Measurements from ENCODE around the gene KMT2D. TPM values are rescaled to one million over a fixed set of nuclear protein-coding genes. Genes with fewer than 3 reads are reported as not detected.

Gene KMT2D
- total RNA-seq, 4 donors from 2014 or later, result 36.0 to 99.0 (median 71.3) TPM

DNA sequence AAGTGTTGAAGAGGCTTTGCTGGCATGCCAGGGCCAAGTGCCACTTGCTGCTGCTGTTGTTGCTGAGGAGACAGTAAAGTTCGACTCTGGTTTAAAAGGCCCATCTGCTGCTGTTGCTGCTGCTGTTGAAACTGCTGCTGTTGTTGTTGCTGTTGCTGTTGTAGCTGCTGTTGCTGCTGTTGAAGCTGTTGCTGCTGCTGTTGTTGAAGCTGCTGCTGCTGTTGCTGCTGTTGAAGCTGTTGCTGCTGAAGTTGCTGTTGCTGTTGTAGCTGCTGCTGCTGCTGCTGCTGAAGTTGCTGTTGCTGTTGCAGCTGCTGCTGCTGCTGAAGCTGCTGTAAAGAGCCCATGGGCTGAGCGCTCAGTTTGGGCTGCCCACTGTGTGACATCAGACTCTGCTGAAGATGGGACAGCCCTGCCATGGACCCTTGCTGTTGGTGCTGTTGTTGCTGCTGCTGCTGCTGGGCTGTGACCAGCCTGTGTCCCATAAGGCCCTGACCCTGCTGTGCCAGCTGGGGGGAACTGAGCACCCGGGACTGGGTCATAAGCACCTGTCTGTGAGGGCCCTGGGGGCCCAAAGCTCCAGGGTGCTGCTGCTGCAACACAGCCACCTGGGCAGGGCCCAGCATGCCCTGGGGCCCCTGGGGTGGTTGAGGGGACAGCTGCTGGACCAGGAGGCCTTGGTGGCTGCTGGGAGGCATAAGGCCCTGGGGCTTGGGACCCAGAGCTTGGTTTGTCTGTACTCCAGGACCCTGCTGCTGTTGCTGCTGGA lies 27.7 kb downstream of the KMT2D start:
- Histone ChIP-seq H3K4me1 (no peaks in the 10 kb centered on the region), H3K27me3 (no peaks in the 10 kb centered on the region), H3K4me3 (no peak overlapping the region), H3K9me3 (no peaks in the 10 kb centered on the region), H3K36me3 (peaks cover 0 to 81% of the 10 kb centered on the region in 2 donors), H3K27ac (no peak overlapping the region)
- no peak for ATAC-seq
- intact Hi-C loops (cut with DNase I; ENCODE audit: low total_unique reads) (no loop called here), in situ Hi-C loops (cut with MboI; ENCODE audit: low sequenced_read_pairs in 4 of 4) (no loop called here)
- DNase-seq, result no peak
- no peak for TF ChIP-seq POLR2A (IDR thresholded peaks at IDR 0.05)
- TF ChIP-seq, protein P1, sequence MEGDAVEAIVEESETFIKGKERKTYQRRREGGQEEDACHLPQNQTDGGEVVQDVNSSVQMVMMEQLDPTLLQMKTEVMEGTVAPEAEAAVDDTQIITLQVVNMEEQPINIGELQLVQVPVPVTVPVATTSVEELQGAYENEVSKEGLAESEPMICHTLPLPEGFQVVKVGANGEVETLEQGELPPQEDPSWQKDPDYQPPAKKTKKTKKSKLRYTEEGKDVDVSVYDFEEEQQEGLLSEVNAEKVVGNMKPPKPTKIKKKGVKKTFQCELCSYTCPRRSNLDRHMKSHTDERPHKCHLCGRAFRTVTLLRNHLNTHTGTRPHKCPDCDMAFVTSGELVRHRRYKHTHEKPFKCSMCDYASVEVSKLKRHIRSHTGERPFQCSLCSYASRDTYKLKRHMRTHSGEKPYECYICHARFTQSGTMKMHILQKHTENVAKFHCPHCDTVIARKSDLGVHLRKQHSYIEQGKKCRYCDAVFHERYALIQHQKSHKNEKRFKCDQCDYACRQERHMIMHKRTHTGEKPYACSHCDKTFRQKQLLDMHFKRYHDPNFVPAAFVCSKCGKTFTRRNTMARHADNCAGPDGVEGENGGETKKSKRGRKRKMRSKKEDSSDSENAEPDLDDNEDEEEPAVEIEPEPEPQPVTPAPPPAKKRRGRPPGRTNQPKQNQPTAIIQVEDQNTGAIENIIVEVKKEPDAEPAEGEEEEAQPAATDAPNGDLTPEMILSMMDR (IDR thresholded peaks at IDR 0.05 in 4 of 5, conservative IDR thresholded peaks at IDR 0.05 in 1 of 5), result no peak

DNA sequence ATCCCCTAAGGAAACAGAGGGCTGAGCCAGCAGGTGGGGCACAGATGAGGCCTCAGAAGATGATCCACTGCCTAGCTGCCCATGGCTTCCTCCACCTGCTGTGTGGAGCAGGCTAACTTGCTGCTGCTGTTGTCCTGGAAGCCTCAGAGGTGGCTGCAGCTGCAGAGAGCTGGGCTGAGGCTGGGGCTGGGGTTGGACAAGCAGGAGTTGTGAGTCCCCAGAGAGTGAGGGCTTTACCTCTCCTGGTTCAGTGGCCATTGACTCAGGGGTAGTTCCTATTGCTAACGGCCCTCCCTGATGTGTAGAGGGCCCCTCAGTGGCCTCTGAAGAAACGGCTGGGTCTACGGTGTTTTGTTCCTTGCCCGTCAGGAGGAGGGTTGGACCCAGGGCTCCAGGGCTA lies 28.3 kb downstream of the KMT2D start:
- intact Hi-C loops (cut with DNase I; ENCODE audit: low total_unique reads) (no loop called here), in situ Hi-C loops (cut with MboI; ENCODE audit: low sequenced_read_pairs in 4 of 4) (no loop called here)
- Histone ChIP-seq H3K27me3 (no peaks in the 10 kb centered on the region), H3K36me3 (peaks cover 0 to 81% of the 10 kb centered on the region in 2 donors), H3K27ac (no peak overlapping the region), H3K4me3 (no peak overlapping the region), H3K4me1 (no peaks in the 10 kb centered on the region), H3K9me3 (no peaks in the 10 kb centered on the region)
- ATAC-seq, result no peak
- no peak for TF ChIP-seq POLR2A (IDR thresholded peaks at IDR 0.05)
- DNase-seq, result no peak

DNA sequence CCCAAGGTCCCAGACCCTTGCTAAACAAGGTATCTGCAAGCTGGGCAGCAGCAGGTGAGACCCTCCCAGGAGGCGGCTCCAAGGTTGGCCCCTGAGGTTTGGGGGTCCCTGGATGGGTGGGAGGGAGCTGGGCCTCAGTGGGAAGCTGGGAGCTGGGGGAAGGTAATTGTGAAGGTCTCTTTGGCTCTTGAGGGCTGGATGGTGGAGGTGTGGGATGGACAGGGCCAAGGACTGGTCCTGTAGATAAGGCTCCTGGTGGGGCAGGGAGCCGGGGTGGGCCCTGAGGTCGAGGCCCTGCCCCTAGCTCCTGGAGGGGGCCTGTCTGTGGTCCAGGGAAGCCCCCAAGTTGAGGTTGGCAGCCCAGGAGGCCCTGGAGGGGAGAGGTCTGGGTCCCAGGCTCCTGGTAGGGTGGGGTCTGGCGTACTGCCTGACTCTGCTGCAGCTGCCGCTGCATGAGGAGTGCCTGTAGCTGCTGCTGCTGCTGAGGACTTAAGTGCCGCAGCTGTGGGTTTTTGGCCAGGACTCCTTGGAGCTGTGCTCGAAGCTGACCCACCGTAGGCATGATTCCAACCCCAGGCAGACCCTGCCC lies 28.9 kb downstream of the KMT2D start:
- Histone ChIP-seq H3K27ac (no peak overlapping the region), H3K36me3 (peaks cover 0 to 81% of the 10 kb centered on the region in 2 donors), H3K27me3 (no peaks in the 10 kb centered on the region), H3K9me3 (no peaks in the 10 kb centered on the region), H3K4me3 (no peak overlapping the region), H3K4me1 (no peaks in the 10 kb centered on the region)
- in situ Hi-C loops (cut with MboI; ENCODE audit: low sequenced_read_pairs in 4 of 4), result no loop called here
- intact Hi-C loops (cut with DNase I; ENCODE audit: low total_unique reads), result no loop called here
- TF ChIP-seq POLR2A (IDR thresholded peaks at IDR 0.05), result no peak
- TF ChIP-seq, protein P1 (IDR thresholded peaks at IDR 0.05 in 4 of 5, conservative IDR thresholded peaks at IDR 0.05 in 1 of 5), result no peak
- DNase-seq (no peak), ATAC-seq (no peak)

DNA sequence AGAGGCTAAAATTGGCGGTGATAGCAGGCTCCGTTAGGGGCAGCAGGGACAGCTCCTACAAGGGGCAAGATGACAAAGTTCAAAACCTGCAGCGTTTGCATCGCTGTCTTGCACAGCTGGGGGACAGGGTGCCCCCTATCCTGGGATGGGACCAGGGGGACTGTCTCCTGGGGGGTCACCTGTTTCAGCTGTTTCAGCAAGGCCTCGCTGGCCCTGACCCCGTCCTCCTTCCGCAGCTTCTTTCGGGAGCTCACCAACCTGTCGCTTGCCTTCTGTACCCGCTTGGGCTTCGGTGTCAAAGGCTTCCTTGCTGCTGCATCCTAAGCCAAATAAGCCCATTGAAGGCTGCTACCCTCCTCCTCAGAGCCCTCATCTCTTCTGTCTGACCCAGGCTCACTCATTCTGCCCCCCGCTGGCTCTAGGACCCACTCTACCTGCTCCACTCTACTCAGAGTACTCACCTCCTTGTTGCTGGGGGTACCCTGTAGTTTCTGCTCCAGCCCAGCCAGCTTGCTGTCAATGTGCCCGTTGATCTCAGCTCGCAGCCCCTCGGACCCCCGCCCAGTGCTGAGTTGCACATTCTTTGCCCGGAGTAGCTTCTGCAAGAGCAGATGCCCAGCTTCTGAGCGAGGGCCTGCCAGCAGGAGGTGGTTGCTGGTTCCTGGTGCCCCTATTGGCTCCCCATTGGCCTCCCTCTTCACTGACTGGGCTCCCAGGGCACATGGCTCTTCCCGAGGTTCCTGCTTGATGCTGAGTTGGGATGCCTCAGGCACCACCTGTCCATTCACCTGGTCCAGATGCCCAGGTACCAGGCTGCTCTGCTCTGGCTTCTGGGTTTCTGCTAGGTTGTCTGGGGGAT lies 29.7 kb downstream of the KMT2D start:
- no peak overlapping the region for H3K27ac ChIP-seq
- TF ChIP-seq, protein P1 (IDR thresholded peaks at IDR 0.05 in 4 of 5, conservative IDR thresholded peaks at IDR 0.05 in 1 of 5), result no peak
- no peak for TF ChIP-seq POLR2A (IDR thresholded peaks at IDR 0.05)

DNA sequence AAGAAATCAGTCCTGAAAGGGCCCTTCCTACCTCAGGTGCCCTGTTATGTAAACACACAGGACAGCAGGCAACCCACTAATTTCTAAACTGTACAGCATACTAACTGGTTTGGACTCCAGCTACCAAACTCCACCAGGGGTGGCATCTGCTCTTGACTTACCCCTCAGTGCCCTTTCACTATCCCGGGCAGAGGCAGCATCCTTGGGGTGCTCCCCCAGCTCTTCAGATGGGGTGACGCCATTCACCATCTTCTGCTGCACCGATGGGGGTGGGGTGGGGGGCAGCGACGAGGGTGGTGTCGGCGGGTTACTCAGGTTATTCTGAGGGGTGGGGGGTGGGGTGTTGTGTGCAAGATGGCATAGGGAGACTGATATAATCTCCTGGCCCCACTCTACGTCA lies 30.5 kb downstream of the KMT2D start:
- no peaks in the 10 kb centered on the region for H3K27me3 ChIP-seq
- intact Hi-C loops (cut with DNase I; ENCODE audit: low total_unique reads) (no loop called here), in situ Hi-C loops (cut with MboI; ENCODE audit: low sequenced_read_pairs in 4 of 4) (no loop called here)
- TF ChIP-seq, protein P1 (IDR thresholded peaks at IDR 0.05 in 4 of 5, conservative IDR thresholded peaks at IDR 0.05 in 1 of 5), result no peak
- TF ChIP-seq POLR2A (IDR thresholded peaks at IDR 0.05), result no peak
- ATAC-seq, result no peak
- H3K4me1 ChIP-seq, result no peaks in the 10 kb centered on the region
- no peak for DNase-seq
- H3K4me3 ChIP-seq, result no peak overlapping the region
- peaks cover 0 to 90% of the 10 kb centered on the region in 2 donors for H3K36me3 ChIP-seq
- H3K27ac ChIP-seq, result no peak overlapping the region
- H3K9me3 ChIP-seq, result no peaks in the 10 kb centered on the region

More for the DNA sequence above, 29.7 kb downstream of the KMT2D start:
- in situ Hi-C loops (cut with MboI; ENCODE audit: low sequenced_read_pairs in 4 of 4) (no loop called here), intact Hi-C loops (cut with DNase I; ENCODE audit: low total_unique reads) (no loop called here)
- H3K36me3 ChIP-seq, result peaks cover 0 to 85% of the 10 kb centered on the region in 2 donors
- no peaks in the 10 kb centered on the region for H3K27me3 ChIP-seq
- no peak overlapping the region for H3K4me3 ChIP-seq
- H3K9me3 ChIP-seq, result no peaks in the 10 kb centered on the region
- DNase-seq (no peak), ATAC-seq (no peak)
- H3K4me1 ChIP-seq, result no peaks in the 10 kb centered on the region
